ENCODE data around the gene CDADC1.

CDADC1 gene

GRCh38 chr13:49247643-49248621 is at the start of gene CDADC1:
CDADC1 (plus strand) TSS chr13:49247925; CDS start chr13:49248038, 113 bp downstream.
- peak; percentile 97 to 99 for DNase-seq

DNA sequence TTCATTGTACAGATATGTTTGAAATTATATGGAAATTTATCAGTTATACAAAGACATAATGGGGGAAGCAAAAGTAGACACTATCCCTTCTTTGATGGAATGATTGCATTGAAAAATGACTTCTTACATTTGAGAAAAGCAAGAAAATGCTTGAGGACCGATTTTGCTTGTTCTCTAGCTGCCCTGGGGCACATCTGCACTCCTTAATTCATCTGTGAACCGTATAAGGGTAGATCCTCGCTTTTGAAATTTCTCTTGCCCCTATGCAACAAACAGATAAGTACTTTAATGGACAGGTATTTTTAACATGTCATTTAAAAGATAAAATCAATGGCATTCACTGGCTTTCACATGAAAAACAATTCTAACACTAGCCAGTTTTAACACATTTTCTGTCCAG is 41.1 kb upstream of the CDADC1 start:
- DNase-seq: no peak

- no peak for DNase-seq
Measured at GRCh38 chr13:49208619-49209018, 39.1 kb upstream of the CDADC1 start.

DNA sequence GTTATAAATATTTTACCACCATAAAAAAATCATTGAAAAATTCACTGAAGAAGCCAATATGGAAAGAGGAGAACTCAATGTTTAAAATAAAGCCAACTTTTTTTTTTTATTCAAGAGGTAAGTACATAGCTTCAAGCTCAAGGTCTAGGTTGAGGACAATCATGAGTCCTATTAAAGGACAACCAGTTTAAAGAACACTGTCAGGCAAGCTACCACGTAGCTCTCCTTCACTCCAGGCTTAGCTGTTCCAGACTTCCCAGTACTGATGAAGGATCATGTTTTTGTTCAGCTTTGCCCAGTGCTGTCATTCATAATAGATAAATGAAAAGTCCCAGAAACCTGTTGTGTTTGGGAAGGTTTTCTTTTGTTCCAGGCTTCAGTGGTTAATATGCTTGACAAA is 37.6 kb upstream of the CDADC1 start:
- no peak for DNase-seq

DNA sequence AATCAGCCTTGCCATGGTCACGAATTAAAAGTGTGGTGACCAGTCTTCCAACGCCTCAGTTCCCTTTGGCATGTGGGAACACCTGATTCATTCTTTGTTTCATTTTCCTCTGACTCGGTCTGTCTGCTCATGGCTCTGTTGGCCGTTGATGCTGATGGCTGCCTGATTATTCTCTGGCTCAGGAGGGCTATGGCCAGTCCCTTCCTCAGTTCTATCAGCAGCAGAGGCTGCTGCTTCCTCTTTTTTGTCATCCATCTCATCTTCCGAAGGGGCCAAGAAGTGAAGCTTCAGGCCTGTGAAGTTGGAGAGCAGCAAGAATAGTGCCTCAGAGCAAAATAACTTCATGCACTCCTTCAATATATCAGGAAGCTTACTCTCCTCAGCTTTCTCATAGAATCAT is 37.1 kb upstream of the CDADC1 start:
- no peak for DNase-seq

GRCh38 chr13:49213539-49213938 is 34.2 kb upstream of the CDADC1 start:
- DNase-seq: no peak

DNA sequence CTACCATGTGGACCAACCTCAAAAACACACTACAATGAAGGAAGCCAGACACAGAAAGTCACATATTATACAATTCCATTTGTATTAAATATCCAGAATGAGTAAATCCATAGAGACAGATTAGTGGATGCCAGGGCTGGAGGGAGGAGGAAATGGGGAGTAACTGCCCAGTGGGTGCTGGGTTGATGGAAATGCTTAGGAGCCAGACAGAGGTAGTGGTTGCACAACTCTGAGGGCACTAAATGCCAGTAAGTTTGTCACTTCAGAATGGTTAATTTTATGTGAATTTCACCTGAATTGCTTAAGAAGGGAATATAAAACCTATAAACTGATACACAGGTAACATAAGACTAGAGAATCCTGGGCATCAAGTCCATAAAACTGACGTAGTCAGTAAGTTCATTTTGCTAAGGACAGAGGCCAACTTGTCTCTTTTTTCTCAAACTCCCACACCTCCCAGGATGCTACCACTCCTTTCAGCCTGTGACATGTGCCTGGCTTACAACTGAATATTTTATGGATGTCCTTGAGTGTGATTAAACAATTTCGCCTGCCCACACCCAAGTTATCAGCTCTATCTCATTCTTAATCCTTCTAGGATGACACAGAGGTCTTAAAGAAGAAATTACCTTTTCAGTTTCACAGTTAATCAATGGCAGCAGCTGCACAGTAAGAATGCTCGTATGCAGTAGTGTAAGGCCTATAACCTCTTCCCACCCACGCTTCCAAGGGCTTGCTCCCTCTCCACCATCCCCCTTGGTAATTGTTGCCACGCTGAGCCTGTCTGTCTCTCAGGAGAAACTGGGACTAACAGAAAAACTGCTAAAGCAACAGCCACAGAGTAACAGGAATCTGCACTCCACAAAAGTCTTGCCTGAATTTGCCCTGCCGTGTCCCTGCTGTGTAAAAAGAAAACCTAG is 33.5 kb upstream of the CDADC1 start:
- peak; percentile 35 for DNase-seq

DNA sequence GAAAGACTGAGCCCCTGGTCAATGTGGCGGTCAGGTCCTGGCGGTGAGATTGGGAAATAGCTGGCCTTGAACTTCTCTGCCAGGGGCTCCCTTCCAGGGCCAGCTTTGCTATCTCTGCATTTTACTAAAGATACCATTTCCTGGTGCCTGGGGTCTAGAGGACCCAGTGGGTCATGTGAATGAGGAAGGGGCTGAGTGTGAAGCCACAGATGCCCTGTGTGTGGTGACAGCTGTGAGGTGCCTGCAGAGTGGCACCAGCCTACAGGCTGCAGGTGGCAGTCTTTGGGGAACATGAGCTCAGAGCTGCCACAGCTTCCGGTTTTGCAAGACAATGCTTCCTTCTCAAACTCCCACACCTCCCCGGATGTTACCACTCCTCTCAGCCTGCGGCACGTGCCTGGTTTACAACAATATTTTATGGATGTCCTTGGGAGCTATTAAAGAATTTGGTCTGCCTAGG is 32.8 kb upstream of the CDADC1 start:
- peak; percentile 99 for DNase-seq

- peak in 1 of 2 experiments; percentile 16 for DNase-seq
Measured at GRCh38 chr13:49216334-49216733, 31.4 kb upstream of the CDADC1 start.

GRCh38 chr13:49217962-49218492 is 29.7 kb upstream of the CDADC1 start:
- DNase-seq: no peak

DNA sequence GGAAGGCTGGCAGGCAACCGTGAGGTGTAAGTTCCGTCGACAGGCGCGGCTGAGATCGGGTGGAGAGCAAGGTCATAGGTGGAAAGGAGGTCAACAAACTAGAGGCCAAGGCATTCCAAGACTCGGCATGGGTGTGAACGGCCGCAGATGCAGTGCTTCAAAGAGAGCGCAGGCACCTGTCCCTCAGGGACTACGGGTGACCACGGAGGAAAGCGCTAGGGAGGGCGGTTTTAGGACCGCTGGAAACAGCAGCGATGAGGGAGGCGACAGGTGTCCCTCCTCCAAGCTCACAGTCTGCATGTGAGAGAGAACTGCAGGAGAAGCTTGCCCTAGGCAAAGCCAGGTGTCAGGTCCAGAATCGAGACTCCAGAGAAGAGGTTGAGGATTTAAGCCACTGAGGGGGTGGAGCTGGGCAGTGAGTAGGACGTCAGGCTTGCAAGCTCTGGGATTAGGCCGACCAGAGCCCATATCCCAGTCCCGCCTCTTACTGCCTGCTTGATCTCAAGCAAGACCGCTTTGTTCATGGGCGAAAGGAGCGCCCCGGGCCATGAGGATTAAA is 29.2 kb upstream of the CDADC1 start:
- no peak for DNase-seq

- no peak for DNase-seq
Measured at GRCh38 chr13:49219647-49220035, 28.1 kb upstream of the CDADC1 start.

DNA sequence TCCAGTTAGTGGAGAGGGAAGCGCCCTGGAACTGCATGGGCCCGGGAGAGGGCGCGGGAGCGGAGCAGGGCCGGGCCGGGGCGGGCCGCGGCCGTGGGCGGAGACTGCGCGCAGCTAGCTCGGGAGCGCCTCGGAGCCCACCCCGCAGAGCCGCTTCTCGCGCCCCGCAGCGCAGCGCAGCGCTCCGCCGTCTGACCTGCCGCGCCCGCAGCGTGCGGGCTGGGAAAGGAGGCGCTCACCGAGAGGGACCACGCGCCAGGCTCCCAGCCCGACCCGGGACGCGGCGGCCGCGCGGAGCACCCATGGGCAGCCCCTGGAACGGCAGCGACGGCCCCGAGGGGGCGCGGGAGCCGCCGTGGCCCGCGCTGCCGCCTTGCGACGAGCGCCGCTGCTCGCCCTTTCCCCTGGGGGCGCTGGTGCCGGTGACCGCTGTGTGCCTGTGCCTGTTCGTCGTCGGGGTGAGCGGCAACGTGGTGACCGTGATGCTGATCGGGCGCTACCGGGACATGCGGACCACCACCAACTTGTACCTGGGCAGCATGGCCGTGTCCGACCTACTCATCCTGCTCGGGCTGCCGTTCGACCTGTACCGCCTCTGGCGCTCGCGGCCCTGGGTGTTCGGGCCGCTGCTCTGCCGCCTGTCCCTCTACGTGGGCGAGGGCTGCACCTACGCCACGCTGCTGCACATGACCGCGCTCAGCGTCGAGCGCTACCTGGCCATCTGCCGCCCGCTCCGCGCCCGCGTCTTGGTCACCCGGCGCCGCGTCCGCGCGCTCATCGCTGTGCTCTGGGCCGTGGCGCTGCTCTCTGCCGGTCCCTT is 27.5 kb upstream of the CDADC1 start, which contains the start of gene MLNR:
MLNR (plus strand) TSS at position 303 of the 820 bp plus-strand sequence; CDS start at position 303, 0 bp downstream.
- DNase-seq: no peak

GRCh38 chr13:49220856-49221589 is 26.7 kb upstream of the CDADC1 start:
- no peak for DNase-seq

DNA sequence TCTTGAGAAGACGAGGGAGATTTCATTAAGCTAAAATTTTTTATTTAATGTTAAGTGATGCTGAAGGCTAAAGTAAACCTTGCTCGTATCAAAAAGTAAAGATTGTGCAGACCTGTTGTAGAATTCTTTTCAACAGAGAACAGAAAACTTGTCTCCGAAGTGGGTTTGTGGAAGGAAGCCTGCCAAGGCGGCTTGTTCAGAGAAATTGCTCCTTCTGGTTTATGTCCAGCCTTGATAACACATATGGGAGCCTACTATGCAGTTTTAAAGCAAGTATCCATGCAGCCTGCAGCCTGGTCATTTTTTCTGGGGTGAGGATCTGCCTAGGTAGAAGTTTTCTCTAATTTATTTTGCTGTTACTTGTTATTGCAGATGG is 26.1 kb upstream of the CDADC1 start:
- no peak for DNase-seq

DNA sequence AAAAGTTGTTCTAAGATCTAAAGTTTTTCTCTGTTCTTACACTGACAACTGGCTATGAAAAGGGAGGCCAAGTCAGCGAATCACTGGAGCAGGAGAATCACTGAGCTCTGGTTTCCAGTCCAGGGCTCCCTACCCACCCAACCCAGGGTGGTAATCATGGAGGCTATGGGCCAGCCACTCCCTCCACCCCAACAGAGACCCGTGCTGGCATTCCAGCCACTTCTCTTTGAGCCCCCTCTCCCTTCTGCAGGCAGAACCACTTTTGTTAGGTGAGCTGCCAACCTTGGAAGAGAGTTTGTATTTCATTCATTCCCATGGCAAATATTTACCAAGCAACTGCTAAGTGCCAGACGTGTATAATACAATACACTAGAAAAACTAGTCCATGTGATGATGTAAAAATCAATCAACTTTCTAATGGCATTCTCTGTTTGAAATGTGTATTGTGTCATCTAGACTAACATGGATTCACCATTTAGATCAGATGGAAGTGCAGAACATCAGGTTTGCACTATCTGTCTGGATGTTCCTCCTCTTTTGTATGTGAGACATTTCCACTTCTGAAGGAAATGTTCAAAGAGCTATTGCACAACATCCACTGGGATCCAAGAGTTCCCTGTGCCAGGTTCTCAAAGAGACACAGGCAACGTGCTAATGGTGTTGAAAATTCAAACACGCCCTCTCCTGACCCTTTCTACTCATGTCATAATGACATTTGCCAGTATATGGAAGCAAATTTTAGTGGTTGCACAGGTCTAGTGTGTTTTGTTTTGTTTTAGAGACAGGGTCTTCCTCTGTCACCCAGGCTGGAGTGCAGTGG is 22.3 kb upstream of the CDADC1 start:
- DNase-seq: peak; percentile 92

DNA sequence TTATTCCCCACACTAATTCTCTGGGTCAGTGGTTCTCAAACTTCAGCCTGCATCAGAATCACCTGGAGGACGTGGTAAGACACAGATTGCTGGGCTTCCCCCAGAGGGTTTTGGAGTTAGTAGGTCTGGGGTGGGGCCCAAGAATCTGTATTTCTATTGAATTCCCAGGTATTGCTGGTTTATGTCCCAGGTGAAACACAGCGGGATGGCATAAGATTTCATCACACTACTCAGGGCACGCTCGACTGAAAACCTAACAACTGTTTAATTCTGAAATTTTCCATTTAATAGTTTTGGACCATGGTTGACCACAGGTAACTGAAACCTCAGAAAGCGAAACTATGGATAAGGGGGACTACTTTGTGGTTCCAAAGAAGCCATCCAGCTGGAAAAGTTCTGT is 21.1 kb upstream of the CDADC1 start:
- DNase-seq: no peak

DNA sequence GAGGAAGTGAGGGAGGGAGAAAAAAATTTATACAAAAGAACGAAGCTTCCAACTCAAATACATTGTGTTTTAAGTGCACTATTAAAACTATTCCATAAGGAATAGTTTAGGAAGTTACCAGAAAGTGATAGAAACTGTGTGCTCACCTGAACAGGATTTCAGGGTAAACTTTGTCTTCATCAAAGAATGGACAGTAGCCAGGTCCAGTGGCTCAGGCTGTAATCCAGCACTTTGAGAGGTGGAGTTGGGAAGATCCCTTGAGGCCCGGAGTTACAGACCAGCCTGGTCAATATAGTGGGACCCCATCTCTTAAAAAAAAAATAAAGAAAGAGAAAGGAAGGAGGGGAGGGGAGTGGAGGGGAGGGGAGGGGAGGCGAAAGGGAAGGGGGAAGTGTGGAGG is 13.0 kb upstream of the CDADC1 start:
- no peak for DNase-seq

DNA sequence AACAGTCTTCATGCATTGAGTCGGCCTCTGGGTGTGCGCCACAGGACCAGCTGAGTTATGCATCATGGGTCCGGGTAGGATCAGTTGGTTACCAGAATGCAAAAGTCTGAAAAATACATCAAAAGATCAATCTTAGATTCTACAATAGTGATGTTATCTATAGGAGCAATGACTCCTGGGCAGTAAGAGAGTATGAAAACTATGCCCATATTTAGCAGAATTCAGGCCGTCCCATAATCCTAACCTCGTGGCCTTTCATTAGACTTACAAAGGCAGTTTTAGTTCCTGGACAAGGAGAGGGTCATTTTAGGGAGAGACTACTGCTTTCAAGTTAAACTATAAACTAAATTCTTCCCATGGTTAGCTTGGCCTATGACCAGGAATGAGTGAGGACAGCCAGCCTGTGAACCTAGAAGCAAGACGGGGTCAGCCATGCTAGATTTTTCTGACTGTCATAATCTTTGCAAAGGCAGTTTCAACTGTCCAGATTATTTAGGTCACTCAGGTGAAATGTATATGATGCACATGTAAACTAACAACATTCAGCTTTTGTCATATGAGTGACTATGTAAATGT is 11.8 kb upstream of the CDADC1 start:
- no peak for DNase-seq

- DNase-seq: no peak
Measured at GRCh38 chr13:49238621-49239020, 9.1 kb upstream of the CDADC1 start.

All from AML-193 (cell line).